Left hindlimb (tissue), 1 donor: ENCODE measurements around the gene TNXB.
"Not testable (repeated sequence)": the region's sequence is repeated elsewhere in the genome, so short reads cannot be mapped to it uniquely, and the experiment has no call there.

Source experiments
- DNase-seq: peaks from one replicate; pipeline ENCODE4 v3.0.0-alpha.2; 2018

The TNXB gene

GRCh38 chr6:31996385-31996784 is 112.8 kb downstream of the TNXB start:
- peak; percentile 18 for DNase-seq

- not testable (repeated sequence) for DNase-seq
Observed at GRCh38 chr6:31994421-31994820, 114.7 kb downstream of the TNXB start.
